Measurements from ENCODE around the gene HAUS2.

DNA sequence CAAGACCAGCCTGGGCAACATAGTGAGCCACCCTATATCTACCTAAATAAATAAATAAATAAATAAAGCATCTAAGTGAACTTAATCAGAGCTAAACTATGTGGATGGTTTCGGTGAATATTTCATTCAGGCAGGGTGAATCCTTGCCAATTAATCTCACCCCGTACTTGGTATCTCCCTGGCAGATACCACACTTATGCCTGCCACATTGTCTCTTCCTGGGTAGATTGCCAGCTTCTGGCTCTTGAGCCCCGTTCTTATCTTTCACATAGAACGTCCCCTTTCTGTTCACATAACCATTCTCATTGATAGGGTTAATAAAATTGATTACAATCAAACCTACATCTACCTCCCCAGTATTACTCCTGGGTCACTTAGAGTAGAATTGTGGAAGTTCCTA is 46.2 kb upstream of the HAUS2 start:
- TF ChIP-seq, protein P1, sequence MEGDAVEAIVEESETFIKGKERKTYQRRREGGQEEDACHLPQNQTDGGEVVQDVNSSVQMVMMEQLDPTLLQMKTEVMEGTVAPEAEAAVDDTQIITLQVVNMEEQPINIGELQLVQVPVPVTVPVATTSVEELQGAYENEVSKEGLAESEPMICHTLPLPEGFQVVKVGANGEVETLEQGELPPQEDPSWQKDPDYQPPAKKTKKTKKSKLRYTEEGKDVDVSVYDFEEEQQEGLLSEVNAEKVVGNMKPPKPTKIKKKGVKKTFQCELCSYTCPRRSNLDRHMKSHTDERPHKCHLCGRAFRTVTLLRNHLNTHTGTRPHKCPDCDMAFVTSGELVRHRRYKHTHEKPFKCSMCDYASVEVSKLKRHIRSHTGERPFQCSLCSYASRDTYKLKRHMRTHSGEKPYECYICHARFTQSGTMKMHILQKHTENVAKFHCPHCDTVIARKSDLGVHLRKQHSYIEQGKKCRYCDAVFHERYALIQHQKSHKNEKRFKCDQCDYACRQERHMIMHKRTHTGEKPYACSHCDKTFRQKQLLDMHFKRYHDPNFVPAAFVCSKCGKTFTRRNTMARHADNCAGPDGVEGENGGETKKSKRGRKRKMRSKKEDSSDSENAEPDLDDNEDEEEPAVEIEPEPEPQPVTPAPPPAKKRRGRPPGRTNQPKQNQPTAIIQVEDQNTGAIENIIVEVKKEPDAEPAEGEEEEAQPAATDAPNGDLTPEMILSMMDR (IDR thresholded peaks at IDR 0.05), result no peak
- no peak for TF ChIP-seq EZH2 (IDR thresholded peaks at IDR 0.05)

All from neural progenitor cell (in vitro differentiated cells).